HG03571 (cell line): Measurements from ENCODE around the gene OGFOD2.

Experiments used
- ATAC-seq: cut with Tn5 transposase; IDR thresholded peaks from one replicate; pipeline ENCODE4 v1.9.1; 2021; ENCODE audit not compliant: unreplicated experiment

OGFOD2 gene

DNA sequence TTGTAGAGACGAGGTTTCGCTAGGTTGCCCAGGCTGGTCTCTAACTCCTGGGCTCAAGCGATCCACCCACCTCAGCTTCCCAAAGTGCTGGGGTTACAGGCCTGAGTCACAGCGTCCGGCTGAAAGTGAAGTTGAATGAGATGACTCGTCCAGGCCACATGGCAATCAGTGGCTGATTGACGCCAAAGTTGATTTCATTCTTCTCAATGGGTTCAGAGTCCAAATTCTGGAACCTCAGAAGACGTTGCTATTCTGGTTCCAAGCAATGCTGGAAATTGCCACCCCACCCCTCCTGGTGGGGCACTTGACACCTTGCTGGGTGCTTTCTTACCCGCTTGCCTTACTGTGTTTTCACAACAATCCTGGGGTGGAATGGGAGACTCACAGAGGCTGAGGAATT lies 23.6 kb upstream of the OGFOD2 start:
- no peak for ATAC-seq

DNA sequence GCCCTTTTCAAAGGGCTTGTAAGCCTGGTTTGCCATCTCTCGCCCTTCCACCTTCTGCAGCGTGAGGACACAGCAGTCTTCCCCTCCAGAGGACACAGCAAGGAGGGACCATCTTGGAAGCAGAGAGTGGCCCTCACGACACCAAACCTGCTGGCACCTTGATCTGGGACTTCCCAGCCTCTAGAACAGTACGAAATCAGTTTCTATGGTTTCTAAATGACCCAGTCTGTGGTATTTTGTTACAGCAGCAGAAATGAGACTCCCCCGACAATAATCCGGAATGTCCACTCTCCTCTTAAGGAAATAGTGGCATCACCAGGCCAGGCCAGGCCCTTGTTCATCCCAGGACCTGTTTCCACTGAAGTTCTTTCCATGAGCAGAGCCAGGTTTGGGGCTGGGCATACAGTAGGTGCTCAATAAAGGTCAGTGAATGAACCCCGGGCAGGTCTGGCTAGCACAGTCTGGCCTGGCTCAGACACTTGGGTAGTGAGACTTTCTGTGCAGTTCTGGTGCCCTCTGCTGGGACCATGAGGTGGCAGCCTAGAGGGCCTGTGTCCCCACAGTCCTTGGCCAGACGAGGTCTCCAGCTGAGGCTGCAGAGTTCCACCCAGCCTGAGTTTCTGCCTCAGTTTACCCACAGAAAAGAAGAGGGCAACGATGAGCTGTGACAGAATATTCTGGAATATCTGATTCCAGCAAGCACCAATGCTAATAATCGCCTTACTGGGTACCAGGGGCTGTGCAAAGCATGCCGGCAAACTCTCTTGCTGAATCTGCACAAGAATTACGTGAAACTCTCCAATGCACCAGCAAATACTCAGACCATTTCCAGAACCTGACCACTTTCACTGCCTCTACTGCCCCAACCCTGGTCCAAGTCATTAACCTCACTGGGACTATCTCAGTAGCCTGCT lies 22.8 kb upstream of the OGFOD2 start:
- no peak for ATAC-seq

GRCh38 chr12:122955156-122955555 lies 19.9 kb upstream of the OGFOD2 start:
- no peak for ATAC-seq

- ATAC-seq, result no peak
Observed at GRCh38 chr12:122956035-122956434, 19.0 kb upstream of the OGFOD2 start.

DNA sequence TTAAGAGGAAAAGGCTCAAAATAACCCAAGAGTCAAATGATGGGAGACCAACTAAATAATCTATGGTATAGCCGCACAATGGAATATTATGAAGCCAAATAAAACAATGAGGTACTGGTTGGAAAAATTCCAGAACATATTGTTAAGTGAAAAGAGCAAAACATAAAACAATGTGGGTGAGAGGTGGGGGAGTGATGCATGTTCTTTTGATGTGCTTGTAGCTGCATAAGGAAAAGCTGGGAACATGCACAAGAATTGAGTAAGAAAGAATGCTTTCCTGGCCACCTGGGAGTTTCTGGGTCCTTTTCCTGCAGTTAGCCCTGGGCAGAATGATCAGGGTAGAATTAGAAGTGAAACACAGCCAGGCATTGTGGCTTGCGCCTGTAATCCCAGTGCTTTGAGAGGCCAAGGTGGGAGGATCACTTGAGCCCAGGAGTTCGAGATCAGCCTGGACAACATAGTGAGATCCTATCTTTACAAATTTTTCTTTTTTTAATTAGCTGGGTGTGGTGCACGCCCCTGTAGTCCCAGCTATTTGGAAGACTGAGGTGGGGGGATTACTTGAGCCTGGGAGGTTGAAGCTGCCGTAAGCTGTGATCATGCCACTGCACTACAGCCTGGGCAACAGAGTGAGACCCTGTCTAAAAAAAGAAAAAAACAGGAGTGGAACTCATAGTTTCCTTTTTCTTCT lies 16.7 kb upstream of the OGFOD2 start:
- ATAC-seq, result no peak

DNA sequence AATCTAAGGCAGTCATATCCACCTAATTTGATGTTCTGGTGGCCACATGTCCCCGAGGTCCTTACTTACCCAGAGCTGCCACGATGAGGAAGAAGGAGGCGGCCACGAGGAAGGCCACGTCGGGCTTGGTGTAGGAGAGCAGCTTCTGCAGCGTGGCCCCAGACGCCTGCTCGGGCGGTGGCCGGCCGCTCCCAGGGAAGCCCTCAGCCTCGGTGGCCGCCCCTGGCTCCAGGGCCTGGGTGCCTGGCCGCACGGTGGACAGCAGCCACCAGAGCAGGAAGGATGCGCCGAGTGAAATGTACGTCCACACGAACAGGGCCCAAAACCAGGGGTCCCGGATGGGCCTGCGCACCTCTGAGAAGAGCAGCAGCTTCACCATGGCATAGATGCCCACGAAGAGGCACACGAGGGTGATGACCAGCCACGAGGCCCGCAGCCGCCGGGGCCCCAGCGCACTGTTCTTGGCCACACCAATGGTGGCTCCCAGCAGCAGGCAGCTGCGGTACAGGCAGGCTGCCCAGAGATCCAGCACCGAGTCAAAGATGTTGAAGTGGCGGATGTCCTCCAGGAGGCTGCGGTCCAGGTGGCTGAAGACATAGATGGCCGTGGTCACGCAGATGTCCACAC lies 15.4 kb upstream of the OGFOD2 start:
- ATAC-seq, result no peak

- ATAC-seq, result no peak
Observed at GRCh38 chr12:122960193-122960569, 14.9 kb upstream of the OGFOD2 start.

DNA sequence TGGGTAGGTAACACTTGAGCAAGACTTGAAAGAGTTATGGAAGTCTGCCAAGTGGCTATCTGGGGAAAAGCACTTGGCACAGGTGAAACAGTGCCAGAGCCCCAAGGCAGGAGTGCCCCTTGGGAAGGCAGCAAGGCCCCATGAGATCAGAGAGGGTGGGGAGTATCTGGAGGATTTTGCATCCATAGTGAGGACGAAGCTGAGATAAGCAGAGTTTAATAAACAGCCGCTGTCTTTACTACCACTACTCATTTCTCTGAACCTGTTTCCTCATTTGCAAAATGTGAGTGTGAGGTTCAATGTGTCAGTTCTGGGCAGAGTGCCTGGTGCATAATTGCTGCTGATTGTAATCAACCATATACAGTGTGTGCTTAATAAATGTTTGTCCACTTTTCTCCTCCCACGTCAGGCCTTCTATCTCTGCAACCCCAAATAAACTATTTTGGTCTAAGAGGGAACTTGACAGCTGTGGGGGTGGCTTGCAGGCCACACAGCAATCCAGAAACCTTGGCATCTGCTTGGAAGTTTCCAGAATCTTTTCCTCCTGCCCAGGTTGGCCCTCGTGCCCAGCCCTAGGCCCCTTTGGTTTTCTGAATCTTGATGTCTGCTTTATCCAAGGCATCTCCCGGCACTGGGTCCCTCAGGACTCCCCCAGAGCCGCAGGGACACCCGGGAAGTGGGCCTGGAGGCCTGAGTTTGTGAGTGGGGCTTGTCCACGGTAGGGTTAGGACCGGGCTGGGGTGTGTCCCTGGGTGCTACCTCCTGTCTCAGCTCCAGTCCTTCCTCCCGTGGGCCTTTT lies 13.3 kb upstream of the OGFOD2 start:
- ATAC-seq, result no peak

DNA sequence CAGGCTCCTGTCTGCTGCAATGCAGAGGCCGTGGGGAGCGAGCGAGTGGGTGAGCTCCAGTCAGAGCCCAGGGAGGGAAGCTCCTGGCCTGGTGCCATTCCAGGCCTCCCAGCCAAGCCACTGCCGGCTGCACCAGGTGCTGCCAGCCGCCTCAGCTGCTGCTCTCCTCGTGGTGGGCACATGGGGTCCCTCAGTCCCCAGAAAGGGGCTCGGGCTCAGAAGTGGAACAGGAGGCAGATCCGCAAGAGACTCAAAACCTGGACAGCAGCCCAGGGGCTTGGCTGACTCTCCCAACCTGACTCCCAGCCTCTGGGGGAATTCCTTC lies 11.1 kb upstream of the OGFOD2 start:
- no peak for ATAC-seq

GRCh38 chr12:122964439-122965257 lies 10.4 kb upstream of the OGFOD2 start:
- ATAC-seq, result no peak

- no peak for ATAC-seq
Observed at GRCh38 chr12:122965321-122965751, 9.7 kb upstream of the OGFOD2 start.

DNA sequence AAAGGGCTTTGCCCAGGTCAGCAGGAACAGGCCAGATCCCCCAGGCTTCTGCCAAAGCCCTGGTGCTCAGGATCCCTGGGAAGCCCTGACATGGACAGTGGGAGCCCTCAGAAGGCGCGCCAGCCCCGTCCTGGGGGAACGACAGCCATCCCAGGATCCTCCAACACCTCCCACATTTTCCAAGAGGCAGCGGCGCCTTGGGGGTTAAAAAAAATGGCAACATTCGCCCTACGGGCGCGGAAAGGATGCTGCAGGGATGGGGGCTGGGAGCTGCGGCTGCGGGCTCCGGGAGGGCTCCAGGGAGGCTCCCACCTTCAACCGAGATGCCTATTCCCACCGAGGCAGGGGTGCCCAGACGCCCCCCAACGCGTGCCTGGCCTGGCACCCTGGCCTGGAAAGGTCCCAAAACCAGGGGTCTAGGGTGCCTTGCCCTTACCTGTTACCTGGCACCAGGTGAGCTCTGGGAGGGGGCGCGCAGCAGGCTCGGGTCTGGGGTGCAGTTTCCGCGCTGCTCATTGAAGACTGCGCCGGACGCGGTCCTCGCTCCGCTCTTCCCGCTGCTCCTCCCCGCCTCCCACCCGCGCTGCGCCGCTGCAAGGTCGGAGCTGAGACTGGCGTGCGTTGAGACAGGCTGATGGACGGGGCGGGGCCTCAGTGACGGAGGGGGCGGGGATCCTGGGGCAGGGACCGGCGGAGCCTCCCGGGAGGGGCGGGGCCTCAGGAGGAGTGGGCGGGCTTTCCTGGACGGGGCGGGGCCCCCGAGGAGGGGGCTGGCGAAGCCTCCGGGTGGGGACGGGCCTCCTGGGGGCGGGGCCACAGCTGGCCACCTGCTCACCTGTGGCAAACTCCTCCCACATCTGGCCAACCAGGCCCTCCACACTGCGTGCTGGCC lies 8.9 kb upstream of the OGFOD2 start, which contains the start of gene ABCB9:
TSS of gene ABCB9 (minus strand) at position 613 of the 892 bp plus-strand sequence. CDS start 6,228 bp downstream, outside the sequence.
- ATAC-seq, result no peak

GRCh38 chr12:122966743-122967550 lies 8.1 kb upstream of the OGFOD2 start:
- no peak for ATAC-seq

GRCh38 chr12:122968104-122968503 lies 6.9 kb upstream of the OGFOD2 start:
- ATAC-seq, result no peak

- ATAC-seq, result no peak
Observed at GRCh38 chr12:122969676-122970075, 5.4 kb upstream of the OGFOD2 start.

- ATAC-seq, result peak; percentile 76
Observed at GRCh38 chr12:122974274-122974891, 661 bp upstream of the OGFOD2 start.

DNA sequence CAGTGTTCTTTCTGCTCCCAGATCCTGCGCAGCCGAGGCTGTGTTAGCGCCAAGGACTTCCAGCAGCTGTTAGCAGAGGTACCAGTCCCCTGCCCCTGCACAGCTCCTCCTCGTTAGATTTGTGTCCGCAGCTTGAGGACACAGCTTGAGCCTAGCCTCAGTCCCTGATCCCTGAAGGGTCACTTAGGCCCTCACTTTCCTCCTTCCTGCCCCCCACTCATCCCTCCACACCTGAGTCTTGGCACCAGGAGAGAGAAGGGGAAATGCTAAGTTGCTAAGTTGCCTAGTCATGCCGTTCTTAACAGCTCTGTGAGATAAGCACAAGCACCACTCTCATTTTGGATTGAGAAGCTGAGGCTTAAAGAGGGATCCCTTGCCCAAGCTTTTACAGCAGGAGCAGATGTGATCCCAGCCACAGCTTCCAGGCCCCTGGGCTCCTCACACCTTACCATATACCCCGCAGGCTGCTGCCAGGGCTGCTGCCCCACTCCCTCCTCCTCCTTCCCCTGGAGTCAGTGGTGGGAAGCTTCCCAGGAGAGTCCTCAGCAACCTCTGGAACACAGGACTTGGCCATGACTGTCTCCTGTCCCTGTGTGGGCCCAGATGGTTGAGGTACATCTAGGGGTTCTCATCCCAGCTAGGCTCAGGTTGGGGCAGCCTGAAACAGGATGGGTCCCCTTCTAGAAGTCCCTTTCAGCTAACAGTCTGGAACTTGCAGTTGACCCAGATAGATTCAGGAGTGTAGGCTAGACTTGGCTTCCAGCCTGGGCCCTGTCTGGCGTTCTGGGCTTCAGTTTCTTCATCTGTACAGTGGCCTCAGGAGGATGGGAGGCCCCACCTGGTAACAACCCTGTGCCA lies 975 bp downstream of the OGFOD2 start:
- no peak for ATAC-seq
